GM20000 (cell line): ENCODE measurements around the gene COL23A1.

Experiments
- DNase-seq: peaks from one replicate; pipeline ENCODE4 v3.0.0; 2012; ENCODE audit warnings: low spot score
- CTCF ChIP-seq: IDR thresholded peaks from 2 replicates; pipeline ENCODE4 v1.5.1; 2012; ENCODE audit warnings: mild to moderate bottlenecking, control low read depth; ENCODE audit errors: extremely low read depth, missing control alignments

COL23A1 gene

GRCh38 chr5:178454821-178455479 is 135.2 kb downstream of the COL23A1 start:
- TF ChIP-seq CTCF: no peak
- DNase-seq: no peak

- TF ChIP-seq CTCF: no peak
- no peak for DNase-seq
Observed at GRCh38 chr5:178454303-178454702, 135.9 kb downstream of the COL23A1 start.

- no peak for TF ChIP-seq CTCF
- DNase-seq: no peak
Observed at GRCh38 chr5:178453224-178453623, 137.0 kb downstream of the COL23A1 start.

- no peak for DNase-seq
- no peak for TF ChIP-seq CTCF
Observed at GRCh38 chr5:178450121-178451028, 139.8 kb downstream of the COL23A1 start.

- no peak for DNase-seq
- no peak for TF ChIP-seq CTCF
Observed at GRCh38 chr5:178449163-178450070, 140.8 kb downstream of the COL23A1 start.

- DNase-seq: no peak
- TF ChIP-seq CTCF: no peak
Observed at GRCh38 chr5:178445534-178445933, 144.7 kb downstream of the COL23A1 start.
